ENCODE data around the gene GSTT4.
A peak's percentile ranks its signal among the peaks of the same experiment; 100 is the strongest.

Gene GSTT4

DNA sequence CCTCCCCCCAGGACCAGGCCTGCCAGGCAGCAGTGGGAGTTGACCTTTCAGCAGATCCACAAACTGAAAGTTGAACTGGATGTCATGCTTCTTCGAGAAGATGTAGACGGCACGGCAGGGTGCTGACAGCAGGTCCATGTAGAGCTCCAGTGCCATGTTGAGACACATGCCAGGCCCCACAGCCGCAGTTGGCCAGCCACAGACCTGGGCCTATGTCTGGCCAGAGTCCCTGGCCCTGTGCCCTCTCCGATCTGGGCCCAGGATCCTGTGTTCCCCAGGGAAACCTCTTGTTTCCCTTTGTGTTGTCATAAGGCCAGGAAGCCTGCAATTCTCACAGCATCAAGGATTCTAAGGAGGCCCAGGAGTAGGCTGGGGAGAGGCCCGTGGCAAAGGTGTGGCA is at the start of gene GSTT4:
GSTT4 (minus strand) TSS at position 253 of the 400 bp plus-strand sequence; CDS start at position 156, 97 bp downstream.
- TF ChIP-seq, protein P1, sequence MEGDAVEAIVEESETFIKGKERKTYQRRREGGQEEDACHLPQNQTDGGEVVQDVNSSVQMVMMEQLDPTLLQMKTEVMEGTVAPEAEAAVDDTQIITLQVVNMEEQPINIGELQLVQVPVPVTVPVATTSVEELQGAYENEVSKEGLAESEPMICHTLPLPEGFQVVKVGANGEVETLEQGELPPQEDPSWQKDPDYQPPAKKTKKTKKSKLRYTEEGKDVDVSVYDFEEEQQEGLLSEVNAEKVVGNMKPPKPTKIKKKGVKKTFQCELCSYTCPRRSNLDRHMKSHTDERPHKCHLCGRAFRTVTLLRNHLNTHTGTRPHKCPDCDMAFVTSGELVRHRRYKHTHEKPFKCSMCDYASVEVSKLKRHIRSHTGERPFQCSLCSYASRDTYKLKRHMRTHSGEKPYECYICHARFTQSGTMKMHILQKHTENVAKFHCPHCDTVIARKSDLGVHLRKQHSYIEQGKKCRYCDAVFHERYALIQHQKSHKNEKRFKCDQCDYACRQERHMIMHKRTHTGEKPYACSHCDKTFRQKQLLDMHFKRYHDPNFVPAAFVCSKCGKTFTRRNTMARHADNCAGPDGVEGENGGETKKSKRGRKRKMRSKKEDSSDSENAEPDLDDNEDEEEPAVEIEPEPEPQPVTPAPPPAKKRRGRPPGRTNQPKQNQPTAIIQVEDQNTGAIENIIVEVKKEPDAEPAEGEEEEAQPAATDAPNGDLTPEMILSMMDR (IDR thresholded peaks at IDR 0.05; ENCODE audit: insufficient read depth, low read length, missing control alignments): no peak
- ChIA-PET POLR2A (no interaction called here), CTCF (no interaction called here)
- no peak within 1 kb of the TSS for H3K4me3 ChIP-seq (ENCODE audit: low read depth, low read length)
- no peak for DNase-seq (ENCODE audit: low read depth, low spot score)

- POLR2A ChIA-PET: no interaction called here
- DNase-seq (ENCODE audit: low read depth, low spot score): peak; percentile 38
- TF ChIP-seq, protein P1 (IDR thresholded peaks at IDR 0.05; ENCODE audit: insufficient read depth, low read length, missing control alignments): no peak
- no peak overlapping the region for H3K4me3 ChIP-seq (ENCODE audit: low read depth, low read length)
- CTCF ChIA-PET: no interaction called here
Measured at GRCh38 chr22:24054356-24054755, 49.1 kb upstream of the GSTT4 start.

GRCh38 chr22:24053481-24054226 is 48.4 kb upstream of the GSTT4 start:
- ChIA-PET CTCF (no interaction called here), POLR2A (no interaction called here)
- TF ChIP-seq, protein P1 (IDR thresholded peaks at IDR 0.05; ENCODE audit: insufficient read depth, low read length, missing control alignments): no peak
- DNase-seq (ENCODE audit: low read depth, low spot score): no peak
- no peak overlapping the region for H3K4me3 ChIP-seq (ENCODE audit: low read depth, low read length)

- ChIA-PET POLR2A (no interaction called here), CTCF (no interaction called here)
- DNase-seq (ENCODE audit: low read depth, low spot score): no peak
- TF ChIP-seq, protein P1 (IDR thresholded peaks at IDR 0.05; ENCODE audit: insufficient read depth, low read length, missing control alignments): no peak
- H3K4me3 ChIP-seq (ENCODE audit: low read depth, low read length): no peak overlapping the region
Measured at GRCh38 chr22:24051568-24051967, 46.3 kb upstream of the GSTT4 start.

- H3K4me3 ChIP-seq (ENCODE audit: low read depth, low read length): no peak overlapping the region
- no peak for DNase-seq (ENCODE audit: low read depth, low spot score)
- ChIA-PET POLR2A (no interaction called here), CTCF (no interaction called here)
- TF ChIP-seq, protein P1 (IDR thresholded peaks at IDR 0.05; ENCODE audit: insufficient read depth, low read length, missing control alignments): no peak
Measured at GRCh38 chr22:24051028-24051427, 45.8 kb upstream of the GSTT4 start.

GRCh38 chr22:24049978-24050377 is 44.7 kb upstream of the GSTT4 start:
- TF ChIP-seq, protein P1 (IDR thresholded peaks at IDR 0.05; ENCODE audit: insufficient read depth, low read length, missing control alignments): no peak
- H3K4me3 ChIP-seq (ENCODE audit: low read depth, low read length): no peak overlapping the region
- ChIA-PET POLR2A (no interaction called here), CTCF (no interaction called here)
- DNase-seq (ENCODE audit: low read depth, low spot score): no peak

All from AG04449 (cell line).